ENCODE results near the gene KXD1.

- TF ChIP-seq POLR2A (IDR thresholded peaks at IDR 0.05) (no peak), CTCF (IDR thresholded peaks at IDR 0.05) (no peak)
Measured at GRCh38 chr19:18559685-18560084, 2.0 kb downstream of the KXD1 start.
